Right hindlimb (tissue), 1 donor: ENCODE results near the gene CLCN2.
A peak's percentile ranks its signal among the peaks of the same experiment; 100 is the strongest.
"Not testable (repeated sequence)": the region's sequence is repeated elsewhere in the genome, so short reads cannot be mapped to it uniquely, and the experiment has no call there.

ENCODE experiments used
- DNase-seq: peaks from one replicate; pipeline ENCODE4 v3.0.0-alpha.2; 2018

The CLCN2 gene

DNA sequence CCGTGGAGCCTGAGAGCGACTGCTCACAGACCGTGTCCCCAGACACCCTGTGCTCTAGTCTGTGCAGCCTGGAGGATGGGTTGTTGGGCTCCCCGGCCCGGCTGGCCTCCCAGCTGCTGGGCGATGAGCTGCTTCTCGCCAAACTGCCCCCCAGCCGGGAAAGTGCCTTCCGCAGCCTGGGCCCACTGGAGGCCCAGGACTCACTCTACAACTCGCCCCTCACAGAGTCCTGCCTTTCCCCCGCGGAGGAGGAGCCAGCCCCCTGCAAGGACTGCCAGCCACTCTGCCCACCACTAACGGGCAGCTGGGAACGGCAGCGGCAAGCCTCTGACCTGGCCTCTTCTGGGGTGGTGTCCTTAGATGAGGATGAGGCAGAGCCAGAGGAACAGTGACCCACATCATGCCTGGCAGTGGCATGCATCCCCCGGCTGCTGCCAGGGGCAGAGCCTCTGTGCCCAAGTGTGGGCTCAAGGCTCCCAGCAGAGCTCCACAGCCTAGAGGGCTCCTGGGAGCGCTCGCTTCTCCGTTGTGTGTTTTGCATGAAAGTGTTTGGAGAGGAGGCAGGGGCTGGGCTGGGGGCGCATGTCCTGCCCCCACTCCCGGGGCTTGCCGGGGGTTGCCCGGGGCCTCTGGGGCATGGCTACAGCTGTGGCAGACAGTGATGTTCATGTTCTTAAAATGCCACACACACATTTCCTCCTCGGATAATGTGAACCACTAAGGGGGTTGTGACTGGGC lies 16.7 kb downstream of the CLCN2 start:
- no peak for DNase-seq

DNA sequence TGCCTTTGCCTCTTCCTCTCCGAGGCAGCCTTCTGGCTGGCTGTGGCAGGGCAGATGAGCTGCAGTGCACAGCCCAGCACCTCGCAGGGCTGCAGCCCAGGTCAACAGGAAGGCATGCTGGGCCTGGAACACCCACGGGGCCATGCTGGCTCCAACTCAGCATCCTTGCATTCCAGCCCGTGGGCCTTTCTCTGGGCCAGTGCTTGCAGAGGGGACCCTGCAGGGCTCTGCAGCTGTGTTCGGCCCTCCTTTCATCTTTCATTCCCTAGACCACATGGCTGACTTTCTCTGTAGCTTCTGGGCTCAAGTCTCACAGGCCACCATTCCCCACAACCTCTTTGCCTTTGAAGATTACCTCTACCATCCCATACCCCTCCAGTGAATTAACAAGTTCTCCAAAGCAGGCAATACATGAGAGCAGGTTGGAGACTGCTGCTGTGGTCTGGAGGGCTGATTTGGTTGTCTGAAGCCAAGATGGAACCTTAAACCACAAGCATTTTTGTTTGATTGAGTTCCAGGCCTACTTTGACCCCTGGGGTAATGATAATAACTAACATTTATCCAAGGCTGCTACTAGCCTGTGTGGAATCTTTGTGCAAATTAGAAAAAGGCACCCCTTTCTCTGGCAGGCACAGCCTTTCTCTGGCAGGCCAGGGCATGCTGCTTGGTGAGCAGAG lies 18.1 kb downstream of the CLCN2 start:
- DNase-seq: no peak

DNA sequence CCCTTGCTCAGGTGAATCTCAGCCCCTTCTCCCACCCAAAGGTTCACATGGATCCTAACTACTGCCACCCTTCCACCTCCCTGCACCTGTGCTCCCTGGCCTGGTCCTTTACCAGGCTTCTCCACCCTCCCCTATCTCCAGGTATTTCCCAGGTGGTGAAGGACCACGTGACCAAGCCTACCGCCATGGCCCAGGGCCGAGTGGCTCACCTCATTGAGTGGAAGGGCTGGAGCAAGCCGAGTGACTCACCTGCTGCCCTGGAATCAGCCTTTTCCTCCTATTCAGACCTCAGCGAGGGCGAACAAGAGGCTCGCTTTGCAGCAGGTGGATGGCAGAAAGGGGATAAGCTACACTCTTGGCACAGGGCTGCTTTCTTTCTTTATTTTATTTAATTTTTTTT lies 19.5 kb downstream of the CLCN2 start:
- DNase-seq: no peak

DNA sequence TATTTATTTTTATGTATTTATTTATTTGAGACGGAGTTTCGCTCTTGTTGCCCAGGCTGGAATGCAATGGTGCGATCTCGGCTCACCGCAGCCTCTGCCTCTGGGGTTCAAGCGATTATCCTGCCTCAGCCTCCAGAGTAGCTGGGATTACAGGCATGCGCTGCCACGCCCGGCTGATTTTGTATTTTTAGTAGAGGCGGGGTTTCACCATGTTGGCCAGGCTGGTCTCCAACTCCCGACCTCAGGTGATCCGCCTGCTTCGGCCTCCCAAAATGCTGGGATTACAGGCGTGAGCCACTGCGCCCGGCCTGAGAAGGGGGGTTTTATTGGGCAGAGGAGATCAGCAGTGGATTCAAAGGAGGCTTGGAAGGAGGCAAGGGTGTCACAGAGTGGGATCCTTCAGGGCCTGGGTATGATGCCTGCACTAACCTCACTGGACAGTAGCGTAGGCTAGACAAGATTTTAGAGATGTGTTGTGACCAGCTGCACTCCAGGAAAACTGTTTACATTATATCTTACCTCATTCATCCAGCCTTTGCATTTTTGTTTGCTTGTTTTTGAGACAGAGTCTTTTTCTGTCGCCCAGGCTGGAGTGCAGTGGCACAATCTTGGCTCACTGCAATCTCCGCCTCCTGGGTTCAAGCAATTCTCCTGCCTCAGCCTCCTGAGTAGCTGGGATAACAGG lies 21.8 kb downstream of the CLCN2 start:
- DNase-seq: not testable (repeated sequence)

DNA sequence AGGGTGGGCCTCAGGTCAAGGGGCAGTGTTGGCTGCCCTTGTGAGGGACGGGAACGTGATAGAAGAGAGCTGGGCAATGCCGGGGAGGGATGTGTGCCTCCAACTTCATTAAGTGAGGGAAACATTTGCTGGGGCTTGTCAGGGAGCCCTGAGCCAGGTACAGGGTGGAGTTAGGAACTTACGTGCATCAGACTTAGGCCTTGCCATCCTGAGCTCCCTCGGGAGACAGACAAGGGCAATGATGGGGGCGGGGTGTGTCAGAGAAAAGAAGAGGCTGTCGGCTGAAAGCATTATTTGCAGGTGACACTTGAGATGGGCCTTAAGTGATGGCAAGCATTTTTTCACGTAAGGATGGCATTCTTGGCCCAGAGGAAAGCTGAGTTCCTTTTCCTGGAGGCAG lies 22.4 kb downstream of the CLCN2 start:
- no peak for DNase-seq

DNA sequence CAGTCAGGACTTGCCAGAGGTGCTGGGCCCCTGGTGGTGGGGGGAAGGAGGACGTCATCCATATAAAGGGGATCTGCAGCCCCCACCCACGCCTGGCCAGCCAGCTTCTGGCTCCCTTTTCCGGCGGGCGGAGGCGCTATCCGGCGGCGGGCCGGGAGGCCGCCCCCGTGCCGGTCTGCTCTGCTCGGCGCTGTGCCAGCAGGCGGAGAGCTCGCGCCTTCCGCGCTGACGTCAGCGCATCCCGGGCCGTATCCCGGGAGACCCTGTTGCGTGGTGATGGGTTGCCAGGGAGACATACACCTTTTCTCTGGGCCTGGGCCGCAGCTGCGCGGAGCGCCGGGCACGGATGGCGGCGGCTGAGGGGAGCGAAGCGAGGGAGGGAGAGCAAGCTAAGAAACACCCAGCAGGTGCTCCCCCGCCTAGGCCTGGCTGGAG lies 22.9 kb downstream of the CLCN2 start:
- peak; percentile 93 for DNase-seq

DNA sequence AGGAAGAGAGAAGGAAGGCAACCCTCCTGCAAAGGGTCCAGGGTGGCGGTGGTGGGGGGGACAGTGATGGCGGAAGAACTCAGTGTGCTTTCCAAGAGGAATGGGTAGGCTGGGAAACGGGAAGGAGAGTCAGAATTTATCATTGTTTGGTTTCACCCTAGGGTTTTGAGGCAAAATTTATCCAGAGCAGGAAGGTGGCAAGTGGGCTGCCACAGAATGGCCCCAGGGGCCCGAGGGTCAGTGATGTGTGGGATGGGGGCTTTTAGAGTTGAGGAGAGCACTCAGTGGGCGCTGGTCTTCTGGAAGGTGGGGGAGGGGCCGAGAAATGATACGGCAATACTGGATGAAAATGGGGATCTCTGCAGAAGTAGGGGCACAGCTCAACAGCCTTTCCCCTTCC lies 23.4 kb downstream of the CLCN2 start:
- DNase-seq: no peak

DNA sequence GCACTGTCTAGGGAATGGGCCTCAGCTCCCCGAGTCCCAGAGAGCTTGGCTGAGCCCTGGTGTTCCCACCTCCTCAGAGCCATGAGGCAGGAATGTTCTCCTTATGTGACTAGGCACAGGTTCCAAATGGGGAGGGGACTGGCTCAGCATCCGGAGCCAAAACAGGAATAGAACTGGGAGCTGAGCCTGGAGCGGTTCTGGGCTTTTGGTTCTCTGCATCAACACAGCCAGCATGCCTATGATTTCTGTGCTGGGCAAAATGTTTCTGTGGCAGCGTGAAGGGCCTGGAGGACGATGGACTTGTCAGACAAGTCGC lies 24.0 kb downstream of the CLCN2 start, which contains the start of gene FAM131A:
TSS of gene FAM131A (plus strand) at position 202 of the 316 bp plus-strand sequence. CDS start at position 233, 31 bp downstream.
- DNase-seq: peak; percentile 86

DNA sequence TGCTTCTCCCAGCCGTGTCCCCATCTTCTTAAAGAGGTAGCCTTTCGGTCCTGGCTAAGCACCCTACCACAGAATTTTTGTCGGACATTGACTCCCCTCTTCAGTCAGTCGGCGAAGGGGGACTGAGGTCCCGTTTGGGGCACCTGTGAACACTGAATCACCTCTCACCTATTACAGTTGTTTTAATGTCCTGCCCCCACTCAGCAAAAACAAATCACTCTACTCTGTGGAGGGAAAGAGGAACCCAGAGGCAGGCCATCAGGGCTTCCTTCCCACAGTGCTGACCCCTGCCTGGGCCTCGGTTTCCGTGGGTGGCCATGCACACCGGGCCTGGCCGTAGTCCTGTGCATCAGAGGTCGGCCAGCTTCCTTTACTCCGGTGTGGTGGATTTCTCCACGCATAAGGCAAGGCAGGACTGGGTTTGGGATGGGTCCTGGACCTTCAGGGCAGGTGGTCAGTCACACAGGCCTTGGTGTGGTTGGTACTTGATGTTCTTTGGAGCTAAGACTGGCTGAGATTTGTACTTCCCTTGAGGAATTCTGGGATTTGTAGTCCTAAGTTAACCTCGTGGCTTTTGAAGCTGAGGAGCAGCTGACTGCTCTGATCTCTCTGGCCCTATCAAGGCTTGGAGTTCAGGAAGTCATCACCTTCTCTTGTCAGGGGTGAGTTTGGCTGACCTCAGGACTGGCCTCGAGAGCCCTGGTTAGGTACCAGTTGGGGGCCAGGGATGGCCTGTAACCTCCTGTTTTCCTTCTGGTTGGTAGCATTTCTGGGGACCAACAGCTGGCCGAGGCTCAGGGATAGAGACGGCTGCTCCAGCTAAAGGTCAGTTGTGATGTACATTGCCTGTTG lies 24.6 kb downstream of the CLCN2 start:
- DNase-seq: peak; percentile 57

DNA sequence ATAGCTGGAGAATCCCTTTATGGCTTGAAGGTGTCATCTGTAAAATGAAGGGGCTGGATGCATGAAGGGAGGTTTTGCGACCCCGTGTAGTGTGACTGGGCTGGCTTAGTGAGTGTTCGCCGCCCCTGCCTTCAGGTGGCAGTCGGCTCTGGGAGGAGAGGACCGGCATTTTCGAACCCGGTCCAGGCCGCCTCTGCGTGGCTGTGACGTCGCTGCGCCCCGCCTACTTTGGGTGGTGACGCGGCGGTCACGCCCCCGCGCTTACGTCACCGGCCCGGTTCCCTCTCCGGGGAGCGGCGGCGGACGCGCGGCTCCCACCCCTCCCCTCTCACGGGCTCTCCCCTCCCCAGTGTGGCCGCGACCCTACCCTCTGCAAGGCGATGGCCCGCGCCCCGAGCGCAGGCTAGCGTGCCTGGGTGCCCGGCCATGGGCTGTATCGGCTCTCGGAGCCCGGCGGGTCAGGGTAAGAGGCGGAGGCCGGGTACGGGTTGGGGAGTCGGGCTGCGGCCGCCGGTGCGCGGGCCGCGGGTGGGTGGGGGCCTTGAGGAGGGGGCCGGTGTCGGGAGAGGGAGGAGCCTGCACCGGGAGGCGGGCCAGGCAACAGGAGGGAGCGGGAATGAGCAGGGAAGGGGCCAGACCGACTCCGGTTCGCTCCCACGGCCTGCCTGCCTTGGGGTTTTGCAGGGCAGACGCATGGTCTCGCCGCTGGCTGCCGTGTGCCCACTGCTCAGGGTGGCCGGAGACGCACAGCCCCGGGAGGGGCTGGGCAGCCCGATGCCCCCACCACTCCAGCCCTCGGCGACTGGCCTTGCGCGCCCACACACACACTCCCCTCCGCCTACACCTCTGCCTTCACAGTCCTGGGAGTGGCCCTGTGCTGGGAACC lies 25.5 kb downstream of the CLCN2 start:
- DNase-seq: peak; percentile 92

DNA sequence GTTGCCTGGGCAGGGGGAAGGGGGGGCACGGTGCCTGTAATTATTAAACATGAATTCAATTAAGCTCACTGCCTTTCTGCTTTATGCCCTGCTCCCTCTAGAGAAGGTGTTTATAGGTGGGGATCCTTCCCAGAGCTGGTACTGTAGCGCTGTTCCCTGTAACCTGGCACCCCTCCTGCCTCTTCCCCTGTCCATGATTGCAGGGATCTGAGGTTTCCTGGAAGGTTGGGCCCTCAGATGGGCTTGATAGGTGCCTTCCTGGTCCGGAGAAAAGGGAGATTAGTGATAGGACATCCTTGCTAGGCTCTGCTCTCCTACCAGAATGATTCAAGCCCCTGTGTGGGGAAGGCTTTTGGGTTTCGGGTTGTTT lies 26.1 kb downstream of the CLCN2 start:
- no peak for DNase-seq

DNA sequence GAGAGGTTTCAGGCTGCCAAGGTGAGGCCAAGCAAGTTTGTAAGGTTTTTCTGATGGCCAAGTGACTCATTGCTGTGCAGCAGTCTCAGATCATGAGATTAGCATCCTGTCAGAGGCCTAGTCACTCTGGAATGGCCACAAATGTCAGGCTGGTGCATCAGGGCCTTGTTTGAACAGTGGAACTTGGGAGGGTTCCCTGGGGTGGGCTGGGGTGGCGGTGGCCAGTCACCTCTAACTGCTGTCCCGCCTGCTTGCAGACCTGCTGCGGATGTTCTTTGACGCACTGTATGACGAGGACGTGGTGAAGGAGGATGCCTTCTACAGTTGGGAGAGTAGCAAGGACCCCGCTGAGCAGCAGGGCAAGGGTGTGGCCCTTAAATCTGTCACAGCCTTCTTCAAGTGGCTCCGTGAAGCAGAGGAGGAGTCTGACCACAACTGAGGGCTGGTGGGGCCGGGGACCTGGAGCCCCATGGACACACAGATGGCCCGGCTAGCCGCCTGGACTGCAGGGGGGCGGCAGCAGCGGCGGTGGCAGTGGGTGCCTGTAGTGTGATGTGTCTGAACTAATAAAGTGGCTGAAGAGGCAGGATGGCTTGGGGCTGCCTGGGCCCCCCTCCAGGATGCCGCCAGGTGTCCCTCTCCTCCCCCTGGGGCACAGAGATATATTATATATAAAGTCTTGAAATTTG lies 26.8 kb downstream of the CLCN2 start:
- no peak for DNase-seq

DNA sequence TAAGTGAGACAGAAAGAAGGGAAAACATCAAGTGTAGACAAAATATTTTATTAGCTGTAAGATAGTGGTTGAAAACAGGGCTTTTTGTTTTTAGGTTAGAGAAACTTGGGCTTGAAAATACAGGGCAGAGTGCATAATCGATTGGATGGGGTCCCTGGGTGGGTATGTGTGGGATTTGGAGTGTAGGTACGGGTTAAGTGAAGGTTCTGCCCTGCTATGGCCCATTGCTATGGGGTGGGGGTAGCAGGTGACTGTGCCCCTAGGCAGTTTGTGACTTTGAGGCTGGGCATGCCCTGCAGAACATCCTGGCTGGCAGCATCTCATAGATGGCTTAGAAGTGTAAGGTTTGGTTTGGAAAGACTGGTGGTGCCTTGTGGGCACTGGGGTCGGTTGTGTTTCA lies 27.7 kb downstream of the CLCN2 start:
- DNase-seq: no peak

DNA sequence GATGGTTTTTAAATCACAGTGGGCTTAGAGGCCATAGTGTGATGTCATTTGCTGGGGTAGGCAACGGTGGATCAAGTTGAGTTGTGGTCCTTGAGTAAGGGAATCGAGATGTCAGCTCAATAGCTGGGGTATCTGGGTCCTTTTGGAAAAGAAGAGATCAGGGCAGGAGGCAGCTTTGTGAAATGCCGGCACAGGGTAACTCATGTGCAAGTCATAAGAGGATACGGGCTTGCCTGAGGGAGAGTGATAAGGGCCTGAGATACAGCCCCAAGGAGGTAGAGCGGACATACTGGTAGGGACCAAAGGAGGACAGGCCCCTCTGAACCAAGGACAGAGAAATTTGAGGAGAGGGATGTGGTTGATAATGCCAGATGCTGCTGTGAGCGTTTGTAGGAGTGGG lies 28.2 kb downstream of the CLCN2 start:
- DNase-seq: no peak

DNA sequence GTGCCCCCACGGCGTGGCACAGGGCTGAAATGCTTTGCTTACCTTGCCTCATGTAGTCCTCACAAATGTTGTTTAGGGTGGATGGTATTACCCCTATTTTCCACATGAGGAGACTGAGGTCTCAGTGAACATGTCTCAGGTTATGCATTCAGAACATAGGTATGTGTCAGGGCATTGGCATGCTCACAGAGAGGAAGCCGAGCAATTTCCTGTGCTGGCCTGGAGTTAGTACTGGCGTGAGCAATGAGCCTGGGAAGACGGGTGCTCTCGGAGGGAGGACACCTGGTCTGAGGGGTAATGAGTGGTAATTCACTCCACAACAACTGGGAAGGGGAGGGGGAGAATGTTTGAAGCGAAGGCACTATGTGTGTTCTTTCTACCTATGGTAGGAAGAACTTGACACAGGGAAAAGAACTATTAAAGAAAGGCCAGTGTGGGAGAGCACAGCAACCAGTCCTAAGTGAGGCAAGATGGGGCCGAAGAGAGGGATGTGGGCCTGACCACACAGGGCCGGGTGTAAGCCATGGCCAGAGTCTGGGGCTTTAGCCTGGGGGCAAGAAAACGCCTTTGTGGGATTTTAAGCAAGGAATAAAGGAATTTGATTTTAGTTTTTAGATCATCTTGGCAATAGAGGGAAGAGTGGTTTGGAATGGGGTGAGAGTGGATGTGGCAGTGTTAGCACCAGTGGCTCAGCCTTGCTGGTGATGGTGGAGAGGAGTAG lies 28.9 kb downstream of the CLCN2 start:
- no peak for DNase-seq

DNA sequence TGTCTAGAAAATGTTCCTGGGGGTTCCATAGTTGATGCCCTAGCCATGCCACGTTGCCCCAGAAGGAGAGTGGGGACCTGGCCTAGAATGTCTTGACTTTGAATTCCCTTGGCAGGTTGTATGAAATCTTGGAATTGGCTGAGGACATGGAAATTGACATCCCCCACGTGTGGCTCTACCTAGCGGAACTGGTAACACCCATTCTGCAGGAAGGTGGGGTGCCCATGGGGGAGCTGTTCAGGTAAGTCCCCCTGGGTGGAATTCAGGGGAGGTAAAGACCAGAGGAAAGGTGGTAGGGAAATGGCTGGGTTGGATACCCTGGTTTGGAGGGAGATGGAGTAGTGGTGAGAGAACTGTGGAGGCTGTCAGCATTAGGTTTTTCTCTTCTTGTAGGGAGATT lies 32.9 kb downstream of the CLCN2 start:
- DNase-seq: no peak

DNA sequence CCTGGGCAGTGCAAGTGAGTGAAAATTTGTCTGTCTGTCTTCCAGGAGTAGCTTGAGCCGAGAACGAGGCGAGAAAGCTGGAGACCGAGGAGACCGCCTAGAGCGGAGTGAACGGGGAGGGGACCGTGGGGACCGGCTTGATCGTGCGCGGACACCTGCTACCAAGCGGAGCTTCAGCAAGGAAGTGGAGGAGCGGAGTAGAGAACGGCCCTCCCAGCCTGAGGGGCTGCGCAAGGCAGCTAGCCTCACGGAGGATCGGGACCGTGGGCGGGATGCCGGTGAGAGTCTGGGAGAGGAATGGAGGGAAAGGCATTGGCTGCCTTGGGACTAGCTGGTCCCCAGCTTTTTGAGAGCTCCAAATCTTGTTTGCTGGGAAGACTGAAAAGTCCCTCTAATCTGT lies 34.2 kb downstream of the CLCN2 start:
- DNase-seq: no peak

DNA sequence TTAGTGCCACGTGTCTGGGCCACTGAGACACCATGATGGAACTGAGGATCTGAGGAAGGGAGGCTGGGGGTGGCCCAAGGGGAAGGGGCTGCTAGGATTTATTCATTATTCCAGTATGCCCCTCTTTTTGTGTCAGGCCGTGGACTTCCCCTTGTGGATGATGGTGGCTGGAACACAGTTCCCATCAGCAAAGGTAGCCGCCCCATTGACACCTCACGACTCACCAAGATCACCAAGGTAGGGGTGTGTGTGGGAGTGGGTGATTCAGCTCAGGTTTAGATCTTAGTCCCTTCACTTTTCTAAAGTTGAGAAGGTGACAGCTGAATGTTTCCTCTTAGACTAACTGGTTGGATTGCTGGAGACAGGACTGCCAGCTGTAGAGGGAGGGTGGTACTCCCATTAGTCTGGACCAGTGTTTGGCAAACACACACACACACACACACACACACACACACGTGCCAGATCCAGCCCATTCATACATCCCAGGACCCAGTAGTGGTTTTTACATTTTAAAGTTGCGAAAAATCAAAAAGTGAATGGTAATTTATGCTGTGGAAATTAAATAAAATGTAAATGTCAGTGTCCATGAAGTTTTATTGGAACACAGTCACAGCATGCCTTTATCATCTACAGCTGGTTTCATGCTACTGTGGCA lies 35.6 kb downstream of the CLCN2 start:
- DNase-seq: no peak

DNA sequence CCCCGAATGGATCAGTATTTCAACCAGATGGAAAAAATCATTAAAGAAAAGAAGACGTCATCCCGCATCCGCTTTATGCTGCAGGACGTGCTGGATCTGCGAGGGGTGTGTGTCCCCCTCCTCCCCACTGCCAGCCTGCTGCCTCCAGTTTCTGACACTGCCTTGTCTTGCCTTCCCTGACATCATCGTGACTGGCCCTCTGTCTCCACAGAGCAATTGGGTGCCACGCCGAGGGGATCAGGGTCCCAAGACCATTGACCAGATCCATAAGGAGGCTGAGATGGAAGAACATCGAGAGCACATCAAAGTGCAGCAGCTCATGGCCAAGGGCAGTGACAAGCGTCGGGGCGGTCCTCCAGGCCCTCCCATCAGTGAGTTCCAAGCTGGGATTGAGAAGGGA lies 36.1 kb downstream of the CLCN2 start:
- no peak for DNase-seq

DNA sequence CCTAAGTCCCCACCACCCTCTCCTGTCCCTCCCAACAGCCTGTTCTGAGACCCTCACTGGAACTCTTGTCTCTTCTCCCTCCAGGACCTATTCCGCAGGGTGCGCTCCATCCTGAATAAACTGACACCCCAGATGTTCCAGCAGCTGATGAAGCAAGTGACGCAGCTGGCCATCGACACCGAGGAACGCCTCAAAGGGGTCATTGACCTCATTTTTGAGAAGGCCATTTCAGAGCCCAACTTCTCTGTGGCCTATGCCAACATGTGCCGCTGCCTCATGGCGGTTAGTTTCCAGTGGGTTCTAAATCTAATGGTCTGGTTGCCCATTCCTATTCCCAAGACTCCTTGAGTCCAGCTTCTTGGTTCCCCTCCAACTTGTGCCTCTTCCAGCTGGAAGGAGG lies 37.7 kb downstream of the CLCN2 start:
- DNase-seq: no peak
